ENCODE measurements around the gene FLII. TPM values are rescaled to one million over a fixed set of nuclear protein-coding genes. Genes with fewer than 3 reads are reported as not detected.

The FLII gene
- total RNA-seq, 2 experiments from 2014 or later: 155 to 219 TPM

DNA sequence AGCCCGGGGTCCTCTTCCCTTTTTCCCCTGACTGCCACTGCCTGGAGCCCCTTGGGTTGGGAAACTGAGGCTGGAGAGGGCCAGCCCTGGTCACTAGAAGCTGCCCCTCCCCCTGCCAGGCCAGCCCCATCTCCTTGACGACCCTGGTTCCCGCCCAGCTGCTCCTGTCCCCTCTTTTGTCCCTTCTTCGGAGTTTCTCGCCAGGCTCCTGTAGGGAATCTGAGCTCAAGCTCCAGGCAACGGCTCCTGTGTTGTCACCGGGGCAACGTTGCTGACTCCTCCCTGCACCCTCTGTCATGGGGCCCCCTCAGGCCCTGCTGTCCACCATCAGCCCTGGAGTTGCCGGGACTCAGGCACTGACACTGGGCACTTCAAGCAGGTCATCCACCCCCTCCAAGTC lies 27.4 kb downstream of the FLII start:
- Histone ChIP-seq H3K4me3 (ENCODE audit: low read depth, low read length, poor library complexity, severe bottlenecking) (no peak overlapping the region), H2AFZ (ENCODE audit: low read length) (no peak overlapping the region), H3K9me2 (ENCODE audit: insufficient read depth, low read length) (no peaks in the 10 kb centered on the region), H3K4me1 (ENCODE audit: insufficient read depth, low read length, poor library complexity, severe bottlenecking) (peaks cover 10% of the 10 kb centered on the region), H4K20me1 (ENCODE audit: insufficient read depth, low read length) (no peaks in the 10 kb centered on the region), H3K4me2 (ENCODE audit: low read length) (no peak overlapping the region), H3K79me2 (ENCODE audit: insufficient read depth, low read depth, low read length) (no peaks in the 10 kb centered on the region), H3K9me3 (ENCODE audit: low read length) (no peaks in the 10 kb centered on the region), H3K27ac (ENCODE audit: low read depth, low read length, poor library complexity, severe bottlenecking) (no peak overlapping the region), H3K36me3 (ENCODE audit: insufficient read depth, low read length) (no peaks in the 10 kb centered on the region; the same call in 1 of the 2 replicates)
- CTCF ChIA-PET (ENCODE audit: unreplicated experiment): no interaction called here
- POLR2A ChIA-PET: interaction anchor here (0.7 kb wide), 1 partner anchor 30 kb away, joined by 3 read pairs; no protein-coding TSS in a partner anchor
- BruUV-seq (replicated peaks): no TSS peak
- intact Hi-C loops (cut with micrococcal nuclease; ENCODE audit: unreplicated experiment): no loop called here
- DNase-seq (ENCODE audit: low spot score): no peak
- no peak for TF ChIP-seq EZH2phosphoT487 (IDR thresholded peaks at IDR 0.05; ENCODE audit: borderline replicate concordance, low read depth, low read length)
- TF ChIP-seq, protein P1, sequence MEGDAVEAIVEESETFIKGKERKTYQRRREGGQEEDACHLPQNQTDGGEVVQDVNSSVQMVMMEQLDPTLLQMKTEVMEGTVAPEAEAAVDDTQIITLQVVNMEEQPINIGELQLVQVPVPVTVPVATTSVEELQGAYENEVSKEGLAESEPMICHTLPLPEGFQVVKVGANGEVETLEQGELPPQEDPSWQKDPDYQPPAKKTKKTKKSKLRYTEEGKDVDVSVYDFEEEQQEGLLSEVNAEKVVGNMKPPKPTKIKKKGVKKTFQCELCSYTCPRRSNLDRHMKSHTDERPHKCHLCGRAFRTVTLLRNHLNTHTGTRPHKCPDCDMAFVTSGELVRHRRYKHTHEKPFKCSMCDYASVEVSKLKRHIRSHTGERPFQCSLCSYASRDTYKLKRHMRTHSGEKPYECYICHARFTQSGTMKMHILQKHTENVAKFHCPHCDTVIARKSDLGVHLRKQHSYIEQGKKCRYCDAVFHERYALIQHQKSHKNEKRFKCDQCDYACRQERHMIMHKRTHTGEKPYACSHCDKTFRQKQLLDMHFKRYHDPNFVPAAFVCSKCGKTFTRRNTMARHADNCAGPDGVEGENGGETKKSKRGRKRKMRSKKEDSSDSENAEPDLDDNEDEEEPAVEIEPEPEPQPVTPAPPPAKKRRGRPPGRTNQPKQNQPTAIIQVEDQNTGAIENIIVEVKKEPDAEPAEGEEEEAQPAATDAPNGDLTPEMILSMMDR (conservative IDR thresholded peaks at IDR 0.05; ENCODE audit: low read length): no peak

DNA sequence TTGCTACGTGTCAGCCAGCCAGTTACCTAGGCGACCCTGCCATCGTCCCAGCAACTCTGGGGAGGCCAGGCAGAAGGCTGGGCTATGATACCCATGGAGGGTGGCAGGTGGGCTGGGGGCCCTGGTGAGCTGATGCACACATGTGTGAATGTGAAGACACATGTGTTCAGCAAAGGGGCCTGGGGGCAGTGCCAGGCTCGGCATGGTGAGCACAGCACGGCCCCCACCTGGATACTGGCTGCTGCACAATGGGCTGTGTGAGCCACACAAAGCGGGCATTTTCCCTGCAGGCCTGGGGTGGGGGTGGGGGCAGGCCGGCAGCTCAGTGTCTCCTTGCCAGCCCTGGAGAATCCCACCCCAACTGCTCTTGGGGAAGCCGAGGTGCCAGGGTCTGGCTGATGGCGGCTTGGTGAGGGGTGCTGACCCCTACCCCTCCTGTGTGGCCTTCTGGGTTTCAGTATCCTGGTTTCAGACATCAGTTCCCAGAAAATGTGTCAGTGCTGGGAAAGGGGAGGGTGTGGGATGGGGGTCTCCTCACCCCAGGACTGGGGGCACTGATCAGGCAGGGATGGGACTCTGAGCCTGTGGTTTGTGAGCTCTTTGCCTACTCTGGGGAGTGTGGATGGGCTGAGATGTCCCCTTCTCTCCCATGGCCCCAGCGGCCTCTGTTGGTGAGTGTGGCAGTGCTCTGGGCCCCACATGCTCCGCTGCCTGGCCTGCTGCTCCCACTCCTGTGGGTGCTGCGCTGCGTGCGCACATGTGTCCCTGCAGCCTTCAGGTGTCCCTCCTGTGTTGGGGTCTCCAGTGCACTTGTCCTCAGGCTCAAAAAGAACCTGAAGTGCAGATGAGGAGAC lies 28.0 kb downstream of the FLII start:
- no peaks in the 10 kb centered on the region; the same call in 1 of the 2 replicates for H3K36me3 ChIP-seq (ENCODE audit: insufficient read depth, low read length)
- POLR2A ChIA-PET: no interaction called here
- H3K4me2 ChIP-seq (ENCODE audit: low read length): no peak overlapping the region
- no peak for DNase-seq (ENCODE audit: low spot score)
- BruUV-seq (replicated peaks): no TSS peak
- H4K20me1 ChIP-seq (ENCODE audit: insufficient read depth, low read length): no peaks in the 10 kb centered on the region
- CTCF ChIA-PET (ENCODE audit: unreplicated experiment): no interaction called here
- H2AFZ ChIP-seq (ENCODE audit: low read length): no peak overlapping the region
- H3K4me3 ChIP-seq (ENCODE audit: low read depth, low read length, poor library complexity, severe bottlenecking): no peak overlapping the region
- no peaks in the 10 kb centered on the region for H3K79me2 ChIP-seq (ENCODE audit: insufficient read depth, low read depth, low read length)
- H3K9me3 ChIP-seq (ENCODE audit: low read length): no peaks in the 10 kb centered on the region
- no peak overlapping the region for H3K27ac ChIP-seq (ENCODE audit: low read depth, low read length, poor library complexity, severe bottlenecking)
- no peaks in the 10 kb centered on the region for H3K9me2 ChIP-seq (ENCODE audit: insufficient read depth, low read length)
- TF ChIP-seq, protein P1 (conservative IDR thresholded peaks at IDR 0.05; ENCODE audit: low read length): no peak
- TF ChIP-seq EZH2phosphoT487 (IDR thresholded peaks at IDR 0.05; ENCODE audit: borderline replicate concordance, low read depth, low read length): no peak
- peaks cover 11% of the 10 kb centered on the region for H3K4me1 ChIP-seq (ENCODE audit: insufficient read depth, low read length, poor library complexity, severe bottlenecking)
- intact Hi-C loops (cut with micrococcal nuclease; ENCODE audit: unreplicated experiment): no loop called here

DNA sequence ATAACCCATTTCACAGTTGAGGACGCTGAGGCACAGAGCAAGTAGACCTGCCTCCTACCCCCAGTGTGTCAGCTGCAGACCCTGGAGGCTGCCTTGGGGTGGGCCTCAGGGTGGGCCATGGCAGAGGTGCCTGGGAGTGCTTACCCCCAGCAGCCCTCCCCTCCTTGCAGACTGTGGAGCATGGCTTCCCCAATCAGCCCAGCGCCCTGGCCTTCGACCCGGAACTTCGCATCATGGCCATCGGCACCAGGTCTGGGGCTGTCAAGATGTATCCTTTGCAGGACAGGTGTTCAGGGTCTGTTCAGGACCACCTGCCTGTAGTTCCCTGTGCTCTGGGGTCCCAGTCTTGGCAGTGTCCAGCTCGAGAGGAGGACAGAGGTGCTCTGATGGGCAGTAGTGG lies 28.8 kb downstream of the FLII start:
- Histone ChIP-seq H4K20me1 (ENCODE audit: insufficient read depth, low read length) (no peaks in the 10 kb centered on the region), H3K36me3 (ENCODE audit: insufficient read depth, low read length) (no peaks in the 10 kb centered on the region; the same call in 1 of the 2 replicates), H3K9me3 (ENCODE audit: low read length) (no peaks in the 10 kb centered on the region), H3K79me2 (ENCODE audit: insufficient read depth, low read depth, low read length) (no peaks in the 10 kb centered on the region), H3K27ac (ENCODE audit: low read depth, low read length, poor library complexity, severe bottlenecking) (no peak overlapping the region), H3K4me3 (ENCODE audit: low read depth, low read length, poor library complexity, severe bottlenecking) (no peak overlapping the region), H3K9me2 (ENCODE audit: insufficient read depth, low read length) (no peaks in the 10 kb centered on the region), H2AFZ (ENCODE audit: low read length) (no peak overlapping the region), H3K4me1 (ENCODE audit: insufficient read depth, low read length, poor library complexity, severe bottlenecking) (peaks cover 13% of the 10 kb centered on the region), H3K4me2 (ENCODE audit: low read length) (no peak overlapping the region)
- no peak for DNase-seq (ENCODE audit: low spot score)
- intact Hi-C loops (cut with micrococcal nuclease; ENCODE audit: unreplicated experiment): no loop called here
- ChIA-PET CTCF (ENCODE audit: unreplicated experiment) (no interaction called here), POLR2A (no interaction called here)
- no peak for TF ChIP-seq EZH2phosphoT487 (IDR thresholded peaks at IDR 0.05; ENCODE audit: borderline replicate concordance, low read depth, low read length)
- TF ChIP-seq, protein P1 (conservative IDR thresholded peaks at IDR 0.05; ENCODE audit: low read length): no peak
- no TSS peak for BruUV-seq (replicated peaks)
